WERI-Rb-1 (cell line): ENCODE results near the gene GGA2.
"Not testable (repeated sequence)": the region's sequence is repeated elsewhere in the genome, so short reads cannot be mapped to it uniquely, and the experiment has no call there.

Experiments
- DNase-seq: peaks from one replicate; pipeline ENCODE4 v3.0.0-alpha.2; 2020
- H3K27ac ChIP-seq: fragments of 250-450 bp; sonication (Bioruptor Pico); 2 replicates; pipeline ENCODE4 v1.5.1; 2020; ENCODE audit warnings: mild to moderate bottlenecking, moderate library complexity
- H3K27me3 ChIP-seq: fragments of 250-450 bp; sonication (Bioruptor Pico); 2 replicates; pipeline ENCODE4 v1.5.1; 2021; ENCODE audit warnings: mild to moderate bottlenecking, low read depth, moderate library complexity; ENCODE audit not compliant: insufficient read depth, severe bottlenecking
- H3K36me3 ChIP-seq: fragments of 250-450 bp; sonication (Bioruptor Pico); 2 replicates; pipeline ENCODE4 v1.5.1; 2020; ENCODE audit warnings: mild to moderate bottlenecking, moderate library complexity
- H3K4me3 ChIP-seq: 2 replicates; pipeline ENCODE4 v1.5.1; 2011; ENCODE audit warnings: low read depth, mild to moderate bottlenecking, control low read depth, low read length
- H3K9me3 ChIP-seq: fragments of 250-450 bp; sonication (Bioruptor Pico); 2 replicates; pipeline ENCODE4 v1.5.1; 2021; ENCODE audit warnings: mild to moderate bottlenecking, moderate library complexity; ENCODE audit not compliant: severe bottlenecking
- CTCF ChIP-seq: IDR thresholded peaks from 2 replicates; pipeline ENCODE4 v1.5.1; 2011; ENCODE audit warnings: low read depth, mild to moderate bottlenecking, control low read depth, inconsistent platforms, low read length

The GGA2 gene

GRCh38 chr16:23478566-23478965, 31.7 kb downstream of the GGA2 start:
- Histone ChIP-seq H3K4me3 (no peak overlapping the region), H3K9me3 (no peaks in the 10 kb centered on the region), H3K27me3 (no peaks in the 10 kb centered on the region), H3K36me3 (peaks cover 98% of the 10 kb centered on the region), H3K27ac (no peak overlapping the region)
- no peak for DNase-seq
- no peak for TF ChIP-seq CTCF

- H3K36me3 ChIP-seq: peaks cover 90% of the 10 kb centered on the region
These were observed 34.0 kb downstream of the GGA2 start for GRCh38 chr16:23476289-23476688.

GRCh38 chr16:23469814-23470213, 40.5 kb downstream of the GGA2 start:
- no peaks in the 10 kb centered on the region for H3K9me3 ChIP-seq
- no peaks in the 10 kb centered on the region for H3K27me3 ChIP-seq
- H3K27ac ChIP-seq: no peak overlapping the region
- TF ChIP-seq CTCF: no peak
- no peak for DNase-seq
- no peak overlapping the region for H3K4me3 ChIP-seq
- H3K36me3 ChIP-seq: peaks cover 89% of the 10 kb centered on the region

More at GRCh38 chr16:23476289-23476688, 34.0 kb downstream of the GGA2 start:
- Histone ChIP-seq H3K4me3 (no peak overlapping the region), H3K27me3 (no peaks in the 10 kb centered on the region), H3K9me3 (no peaks in the 10 kb centered on the region), H3K27ac (no peak overlapping the region)
- no peak for TF ChIP-seq CTCF
- no peak for DNase-seq

- Histone ChIP-seq H3K27me3 (no peaks in the 10 kb centered on the region), H3K4me3 (no peak overlapping the region), H3K27ac (no peak overlapping the region), H3K9me3 (no peaks in the 10 kb centered on the region), H3K36me3 (peaks cover 72% of the 10 kb centered on the region)
- no peak for DNase-seq
- TF ChIP-seq CTCF: no peak
These were observed 44.0 kb downstream of the GGA2 start for GRCh38 chr16:23466162-23466885.

- DNase-seq: no peak
- TF ChIP-seq CTCF: no peak
- Histone ChIP-seq H3K4me3 (no peak overlapping the region), H3K27ac (no peak overlapping the region), H3K27me3 (no peaks in the 10 kb centered on the region), H3K36me3 (peaks cover 65% of the 10 kb centered on the region), H3K9me3 (no peaks in the 10 kb centered on the region)
These were observed 45.1 kb downstream of the GGA2 start for GRCh38 chr16:23465179-23465578.

- TF ChIP-seq CTCF: no peak
- Histone ChIP-seq H3K27ac (no peak overlapping the region), H3K9me3 (no peaks in the 10 kb centered on the region), H3K27me3 (no peaks in the 10 kb centered on the region), H3K4me3 (no peak overlapping the region), H3K36me3 (peaks cover 55% of the 10 kb centered on the region)
- DNase-seq: no peak
These were observed 46.1 kb downstream of the GGA2 start for GRCh38 chr16:23464196-23464595.

- peaks cover 43% of the 10 kb centered on the region for H3K36me3 ChIP-seq
These were observed 47.3 kb downstream of the GGA2 start for GRCh38 chr16:23462994-23463393.

More at GRCh38 chr16:23462994-23463393, 47.3 kb downstream of the GGA2 start:
- H3K27ac ChIP-seq, H3K27me3 ChIP-seq, H3K4me3 ChIP-seq, H3K9me3 ChIP-seq, DNase-seq: not testable (repeated sequence)
